AG04449 (cell line): Measurements from ENCODE around the gene UBA52.

Experiments used
- CTCF ChIA-PET: fragments of 350-600 bp; formaldehyde crosslinking; extraction: SDS; loops from one replicate; lab custom pipeline; 2021; ENCODE audit warnings: antibody characterized with exemption; lab: Yijun Ruan, JAX
- POLR2A ChIA-PET: fragments of 400-600, 350-600 bp; formaldehyde crosslinking; extraction: SDS; loops from one replicate; lab custom pipeline; 2020; ENCODE audit warnings: antibody characterized with exemption, inconsistent platforms; lab: Yijun Ruan, JAX
- DNase-seq: peaks from one replicate; pipeline ENCODE4 v3.0.0-alpha.2; 2010; ENCODE audit warnings: low read depth, low spot score
- H3K4me3 ChIP-seq: 2 replicates; pipeline ENCODE4 v1.5.1; 2011; ENCODE audit warnings: low read depth, mild to moderate bottlenecking, control low read depth, low read length
- CTCF ChIP-seq: IDR thresholded peaks from one replicate; pipeline ENCODE4 v1.5.1; 2011; ENCODE audit warnings: mild to moderate bottlenecking, moderate library complexity, low read length, control low read depth, inconsistent platforms; ENCODE audit not compliant: insufficient read depth; ENCODE audit errors: missing control alignments

UBA52 gene

GRCh38 chr19:18559685-18560084 lies 12.0 kb upstream of the UBA52 start:
- CTCF ChIA-PET, result interaction anchor here (1.2 to 1.7 kb wide), 2 partner anchors 90 to 109 kb away, joined by 3 to 4 read pairs; no protein-coding TSS in a partner anchor

GRCh38 chr19:18562086-18562485 lies 9.6 kb upstream of the UBA52 start:
- ChIA-PET POLR2A (no interaction called here), CTCF (no interaction called here)
- TF ChIP-seq CTCF, result no peak
- no peak overlapping the region for H3K4me3 ChIP-seq
- no peak for DNase-seq

More at GRCh38 chr19:18559685-18560084, 12.0 kb upstream of the UBA52 start:
- DNase-seq, result no peak
- TF ChIP-seq CTCF, result no peak
- no peak overlapping the region for H3K4me3 ChIP-seq
- POLR2A ChIA-PET, result interaction anchor here (1.9 to 2.7 kb wide), 2 partner anchors 12 to 38 kb away, joined by 8 to 17 read pairs; partner anchors contain the start of genes ELL and UBA52

- POLR2A ChIA-PET, result no interaction called here
- CTCF ChIA-PET, result interaction anchor here (0.6 kb wide), 1 partner anchor 21 kb away, joined by 3 read pairs; the partner anchor contains the start of gene REX1BD
- no peak overlapping the region for H3K4me3 ChIP-seq
- DNase-seq, result no peak
- TF ChIP-seq CTCF, result no peak
Measured at GRCh38 chr19:18566953-18567352, 4.7 kb upstream of the UBA52 start.

- POLR2A ChIA-PET, result no interaction called here
- no peak for TF ChIP-seq CTCF
- CTCF ChIA-PET, result interaction anchor here (2.1 kb wide), 1 partner anchor 20 kb away, joined by 9 read pairs; the partner anchor contains the start of gene REX1BD
Measured at GRCh38 chr19:18568367-18568766, 3.3 kb upstream of the UBA52 start.

GRCh38 chr19:18574691-18575291 lies 3.1 kb downstream of the UBA52 start:
- TF ChIP-seq CTCF, result no peak
- DNase-seq, result no peak
- ChIA-PET POLR2A (no interaction called here), CTCF (interaction anchor here (1.1 to 5.0 kb wide), 3 partner anchors 13 to 272 kb away, joined by 3 to 53 read pairs (median 22); partner anchors contain the start of gene REX1BD)
- H3K4me3 ChIP-seq, result no peak overlapping the region

More at GRCh38 chr19:18568367-18568766, 3.3 kb upstream of the UBA52 start:
- DNase-seq, result no peak
- no peak overlapping the region for H3K4me3 ChIP-seq

- no peak for DNase-seq
- ChIA-PET CTCF (interaction anchor here (3.0 kb wide), 1 partner anchor 12 kb away, joined by 29 read pairs; the partner anchor contains the start of gene REX1BD), POLR2A (interaction anchor here (0.7 kb wide), 1 partner anchor 12 kb away, joined by 3 read pairs; the partner anchor contains the start of gene REX1BD)
- no peak for TF ChIP-seq CTCF
- H3K4me3 ChIP-seq, result no peak overlapping the region
Measured at GRCh38 chr19:18576383-18576782, 4.7 kb downstream of the UBA52 start.
